Fibroblast of villous mesenchyme (primary cell): ENCODE data around the gene CDK4. TPM values are rescaled to one million over a fixed set of nuclear protein-coding genes. Genes with fewer than 3 reads are reported as not detected.
A peak's percentile ranks its signal among the peaks of the same experiment; 100 is the strongest.

Experiments
- DNase-seq: peaks from one replicate; pipeline ENCODE4 v3.0.0-alpha.2; 2010; ENCODE audit warnings: low read depth
- H3K4me3 ChIP-seq: 2 replicates; pipeline ENCODE4 v1.5.1; 2011; ENCODE audit warnings: low read depth, mild to moderate bottlenecking, low read length
- total RNA-seq: library from RNA; depleted of rRNA; stranded (reverse); fragments of >200 nt; gene quantifications from 2 replicates; pipeline ENCODE4 v1.2.3, GENCODE V29; 2012
- TF ChIP-seq, protein P1 (sequence below): IDR thresholded peaks from 2 replicates; pipeline ENCODE4 v1.5.1; 2012; ENCODE audit warnings: low read depth, mild to moderate bottlenecking, low read length; ENCODE audit not compliant: insufficient read depth

The CDK4 gene
- total RNA-seq, 1 donor = 299 TPM

DNA sequence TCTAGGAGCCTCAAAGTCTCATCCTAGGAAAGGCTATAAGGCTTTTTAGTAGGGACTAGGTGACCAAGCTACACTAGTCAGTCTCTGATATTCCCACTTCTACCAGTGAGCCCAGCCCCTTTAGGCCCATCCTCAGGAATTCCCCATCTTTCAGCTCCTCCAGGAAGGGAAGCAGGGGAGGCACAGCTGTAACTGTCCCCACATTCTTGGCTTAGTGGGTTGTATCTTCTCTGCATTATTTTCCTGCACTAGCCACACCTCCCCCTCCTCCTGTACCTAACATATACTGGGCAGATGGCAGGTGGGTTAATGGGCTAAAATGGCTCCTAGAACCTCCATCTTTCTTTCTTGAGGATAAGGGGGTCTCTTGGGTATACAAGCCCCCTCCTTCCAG is 15.2 kb upstream of the CDK4 start:
- TF ChIP-seq, protein P1, sequence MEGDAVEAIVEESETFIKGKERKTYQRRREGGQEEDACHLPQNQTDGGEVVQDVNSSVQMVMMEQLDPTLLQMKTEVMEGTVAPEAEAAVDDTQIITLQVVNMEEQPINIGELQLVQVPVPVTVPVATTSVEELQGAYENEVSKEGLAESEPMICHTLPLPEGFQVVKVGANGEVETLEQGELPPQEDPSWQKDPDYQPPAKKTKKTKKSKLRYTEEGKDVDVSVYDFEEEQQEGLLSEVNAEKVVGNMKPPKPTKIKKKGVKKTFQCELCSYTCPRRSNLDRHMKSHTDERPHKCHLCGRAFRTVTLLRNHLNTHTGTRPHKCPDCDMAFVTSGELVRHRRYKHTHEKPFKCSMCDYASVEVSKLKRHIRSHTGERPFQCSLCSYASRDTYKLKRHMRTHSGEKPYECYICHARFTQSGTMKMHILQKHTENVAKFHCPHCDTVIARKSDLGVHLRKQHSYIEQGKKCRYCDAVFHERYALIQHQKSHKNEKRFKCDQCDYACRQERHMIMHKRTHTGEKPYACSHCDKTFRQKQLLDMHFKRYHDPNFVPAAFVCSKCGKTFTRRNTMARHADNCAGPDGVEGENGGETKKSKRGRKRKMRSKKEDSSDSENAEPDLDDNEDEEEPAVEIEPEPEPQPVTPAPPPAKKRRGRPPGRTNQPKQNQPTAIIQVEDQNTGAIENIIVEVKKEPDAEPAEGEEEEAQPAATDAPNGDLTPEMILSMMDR = no peak
- H3K4me3 ChIP-seq = no peak overlapping the region
- no peak for DNase-seq

DNA sequence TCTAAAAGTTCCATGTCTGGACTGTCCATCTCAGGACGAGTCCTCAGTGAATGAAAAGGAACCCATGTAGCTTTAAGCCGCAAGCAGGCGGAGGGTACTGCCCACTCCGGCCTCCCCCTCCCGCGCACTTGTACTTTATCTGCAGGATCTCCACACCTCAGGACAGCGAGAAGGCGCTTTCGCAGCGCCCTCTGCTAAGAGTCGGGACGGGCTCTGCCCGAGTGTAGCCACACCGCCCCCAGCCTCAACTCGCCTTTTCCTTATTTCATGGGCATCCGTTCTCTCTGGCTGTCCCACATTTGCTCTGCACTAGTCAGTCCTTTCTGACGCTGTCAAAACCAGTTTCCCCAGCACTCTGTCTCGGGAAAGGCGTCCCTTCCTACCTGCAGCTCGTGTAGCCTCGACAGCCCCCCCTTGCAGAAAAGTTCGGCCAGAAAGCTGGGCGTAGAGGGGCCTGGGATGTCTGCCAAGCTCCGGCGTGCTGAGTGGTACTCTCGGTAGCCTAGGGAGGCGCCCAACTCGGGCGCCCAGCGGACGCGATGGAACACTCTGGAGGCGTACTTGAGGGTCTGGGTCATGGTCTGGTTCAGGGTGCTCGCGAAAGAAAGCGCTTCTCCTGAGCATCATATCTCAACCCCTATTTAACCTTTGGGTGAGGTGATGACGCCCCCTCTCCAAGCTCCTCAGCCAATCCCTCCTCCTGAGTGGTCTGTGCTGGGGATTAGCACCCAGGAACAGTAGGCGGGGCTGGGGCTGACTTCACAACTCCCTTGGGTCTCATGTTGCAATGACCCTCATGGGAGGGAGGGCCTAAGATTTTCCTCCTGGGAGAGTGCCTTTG is 14.6 kb upstream of the CDK4 start, which contains the start of gene CYP27B1:
TSS of gene CYP27B1 (minus strand) at position 615 of the 841 bp plus-strand sequence. CDS start at position 578, 37 bp downstream.
- TF ChIP-seq, protein P1 = no peak
- peak; percentile 79 for DNase-seq
- H3K4me3 ChIP-seq = peak within 1 kb of the TSS; percentile 49

DNA sequence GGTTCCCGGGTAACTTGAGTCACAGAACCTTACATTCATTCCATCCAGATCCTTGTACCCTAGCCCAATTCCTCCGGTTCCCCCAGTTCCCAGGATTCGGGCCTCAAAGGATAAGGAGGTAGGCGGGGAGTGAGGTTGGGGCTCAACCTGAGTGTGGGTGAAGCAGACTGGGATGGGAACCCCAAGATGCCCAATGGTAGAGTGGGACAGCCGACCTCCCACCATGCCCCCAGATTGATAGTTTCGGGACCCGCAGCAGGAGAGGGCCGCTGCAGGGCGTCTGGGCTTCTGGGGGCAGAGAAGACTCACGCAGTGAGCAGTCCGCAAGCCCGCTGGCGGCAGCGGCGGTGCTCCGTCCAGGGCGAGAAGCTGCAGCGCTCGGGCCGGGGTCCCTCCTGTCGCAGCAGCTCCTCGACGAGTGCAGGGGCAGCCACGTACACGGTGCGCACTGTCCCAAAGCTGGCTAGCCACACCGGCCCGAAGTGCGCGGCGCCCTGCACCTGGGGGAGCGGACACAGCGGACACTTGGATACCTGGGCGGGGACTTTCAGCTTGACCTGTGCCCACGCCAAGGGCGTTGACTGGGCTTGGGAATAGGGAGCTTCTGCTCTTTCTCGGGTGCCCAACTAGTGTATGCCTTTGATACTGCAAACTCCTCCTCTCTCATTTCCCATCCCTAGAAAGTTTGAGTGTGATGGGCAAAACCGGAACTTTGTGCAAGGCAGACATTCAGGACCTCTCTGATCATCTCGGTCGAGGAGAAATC is 13.8 kb upstream of the CDK4 start:
- TF ChIP-seq, protein P1 = no peak
- peak overlapping the region; percentile 49 for H3K4me3 ChIP-seq
- no peak for DNase-seq

DNA sequence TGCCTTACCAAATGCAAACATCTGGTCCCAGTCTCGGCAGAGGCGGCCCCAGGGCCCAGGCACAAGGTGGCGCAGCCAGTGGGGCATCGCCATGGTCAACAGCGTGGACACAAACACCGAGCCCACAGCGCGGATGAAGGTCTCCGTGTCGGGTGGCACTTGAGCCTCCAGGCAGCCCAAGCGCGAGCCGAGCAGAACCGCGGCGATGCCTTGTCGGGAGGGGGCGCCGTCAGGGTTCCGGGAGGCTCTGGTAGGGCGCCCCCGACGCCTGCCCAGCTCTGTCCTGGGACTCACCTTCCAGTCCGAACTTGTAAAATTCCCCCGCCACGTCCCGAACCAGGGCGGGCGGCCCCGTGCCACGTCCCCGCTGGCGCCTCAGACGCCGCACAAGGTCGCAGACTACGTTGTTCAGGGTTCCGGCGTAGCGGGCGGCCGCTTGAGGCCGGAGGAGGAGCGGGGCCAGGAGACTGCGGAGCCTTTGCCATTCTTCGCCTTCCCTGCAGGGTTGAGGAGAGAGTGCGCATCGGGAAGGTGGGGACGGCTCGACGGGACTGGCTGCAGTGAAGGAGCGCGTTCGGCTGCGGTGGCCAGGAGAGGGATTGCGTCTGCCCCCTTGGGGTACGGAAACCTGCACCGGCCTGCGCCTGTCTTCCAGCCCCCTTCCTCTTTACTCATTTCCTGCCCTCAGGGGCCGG is 13.0 kb upstream of the CDK4 start:
- TF ChIP-seq, protein P1 = peak; percentile 23
- H3K4me3 ChIP-seq = peak overlapping the region; percentile 44
- no peak for DNase-seq

DNA sequence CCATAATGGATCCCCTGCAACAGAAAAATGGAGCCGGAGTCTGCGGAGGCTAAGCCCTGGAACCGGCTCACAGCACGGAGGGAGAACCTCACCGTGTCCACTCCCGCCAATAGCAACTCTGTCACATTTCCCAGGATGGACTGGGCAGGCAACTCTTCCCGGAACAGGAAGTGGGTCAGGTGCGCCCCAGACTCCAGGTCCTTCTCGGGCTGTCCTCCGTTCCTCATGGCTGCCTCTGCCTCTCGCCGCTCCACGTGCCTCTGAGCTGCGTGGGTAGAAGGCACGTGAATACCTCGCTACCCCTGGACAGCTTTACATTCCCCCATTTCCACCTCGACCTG is 12.5 kb upstream of the CDK4 start:
- TF ChIP-seq, protein P1 = no peak
- no peak for DNase-seq
- H3K4me3 ChIP-seq = no peak overlapping the region

DNA sequence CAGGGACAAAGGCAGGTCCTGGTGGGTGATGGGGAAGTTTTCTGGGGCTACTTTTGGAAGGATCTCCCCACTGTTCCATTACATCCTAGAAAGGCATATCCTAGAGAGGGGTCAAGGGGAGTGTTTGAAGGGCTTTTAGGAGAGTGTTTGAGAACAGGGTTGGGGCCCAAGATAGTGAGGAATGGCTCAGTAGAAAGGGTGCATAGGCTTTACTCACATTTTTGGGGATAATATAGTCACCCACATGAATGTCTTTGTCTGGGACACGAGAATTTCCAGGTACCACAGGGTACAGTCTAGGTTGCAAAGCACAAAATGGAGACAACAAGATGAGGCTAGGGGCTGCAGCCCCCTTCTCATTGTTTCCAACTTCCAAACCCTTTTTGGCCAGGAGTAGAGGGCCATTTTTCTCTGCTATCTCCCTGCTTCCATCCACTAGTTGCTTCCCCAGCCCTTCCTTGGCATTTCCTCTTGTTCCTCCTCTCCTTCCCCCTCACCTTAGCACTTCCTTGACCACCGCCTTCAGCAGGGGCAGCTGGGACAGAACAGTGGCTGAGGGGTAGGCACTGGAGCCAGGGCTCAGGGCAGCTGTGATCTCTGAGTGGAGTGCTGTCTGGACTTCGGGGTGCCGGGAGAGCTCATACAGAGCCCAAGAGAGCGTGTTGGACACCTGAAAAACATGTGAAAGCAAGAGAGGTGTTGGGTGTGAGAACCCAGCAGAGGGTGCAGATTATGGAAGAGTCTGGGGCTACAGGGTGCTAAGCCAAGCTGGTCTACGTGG is 12.0 kb upstream of the CDK4 start:
- no peak for DNase-seq
- H3K4me3 ChIP-seq = no peak overlapping the region
- TF ChIP-seq, protein P1 = no peak
